SU-DHL-6 (cell line): ENCODE measurements around the gene NPAS3.

Experiments used
- H2AFZ ChIP-seq: fragments of 200-600 bp; sonication (generic); 2 replicates; pipeline ENCODE4 v1.6.1; 2014; ENCODE audit warnings: low read depth, mild to moderate bottlenecking, moderate library complexity, mixed read lengths, antibody characterized with exemption, low read length; ENCODE audit not compliant: severe bottlenecking
- H3F3A ChIP-seq: fragments of 200-600 bp; shearing (Covaris generic); 2 replicates; pipeline ENCODE4 v1.6.0; 2016; ENCODE audit warnings: antibody characterized with exemption, mild to moderate bottlenecking; ENCODE audit not compliant: insufficient read depth
- H3K27ac ChIP-seq: fragments of 200-600 bp; sonication (generic); 2 replicates; pipeline ENCODE4 v1.5.1; 2016; ENCODE audit warnings: low read depth, mild to moderate bottlenecking, low read length, moderate library complexity, mixed read lengths
- H3K27me3 ChIP-seq: fragments of 200-600 bp; sonication (generic), shearing (Covaris generic); 2 replicates; pipeline ENCODE4 v1.6.0; 2014; ENCODE audit warnings: mild to moderate bottlenecking, low read length
- H3K36me3 ChIP-seq: fragments of 200-600 bp; sonication (generic); 2 replicates; pipeline ENCODE4 v1.6.1; 2014; ENCODE audit warnings: mild to moderate bottlenecking, low read length, mixed read lengths
- H3K4me2 ChIP-seq: fragments of 300-600, 200-600 bp; shearing (Covaris generic), sonication (generic); 2 replicates; pipeline ENCODE4 v1.6.0; 2014; ENCODE audit warnings: low read length, low read depth, mild to moderate bottlenecking; ENCODE audit not compliant: poor library complexity, severe bottlenecking
- H3K4me3 ChIP-seq: fragments of 200-600 bp; sonication (generic); 2 replicates; pipeline ENCODE4 v1.5.1; 2014; ENCODE audit warnings: antibody characterized with exemption, low read length, mild to moderate bottlenecking, mixed read lengths; ENCODE audit not compliant: insufficient read depth, poor library complexity, severe bottlenecking
- H3K79me2 ChIP-seq: fragments of 200-600 bp; sonication (generic); 2 replicates; pipeline ENCODE4 v1.6.1; 2014; ENCODE audit warnings: mild to moderate bottlenecking, low read length, moderate library complexity; ENCODE audit not compliant: insufficient read depth
- H3K9ac ChIP-seq: fragments of 200-600 bp; sonication (generic); 2 replicates; pipeline ENCODE4 v1.7.0; 2014; ENCODE audit warnings: mild to moderate bottlenecking, low read length
- H3K9me2 ChIP-seq: fragments of 200-600 bp; sonication (generic); replicated peaks from 2 replicates; pipeline ENCODE4 v1.6.1; 2014; ENCODE audit warnings: low read length; ENCODE audit not compliant: insufficient read depth
- H3K9me3 ChIP-seq: fragments of 200-600 bp; sonication (generic); 2 replicates; pipeline ENCODE4 v1.6.1; 2014; ENCODE audit warnings: low read length, mixed read lengths; ENCODE audit not compliant: insufficient read depth
- H4K20me1 ChIP-seq: fragments of 200-600 bp; sonication (generic); 2 replicates; pipeline ENCODE4 v1.6.1; 2014; ENCODE audit warnings: low read depth, mild to moderate bottlenecking, antibody characterized with exemption, low read length, moderate library complexity, mixed read lengths
- CTCF ChIP-seq: fragments of 200-600 bp; sonication (generic); IDR thresholded peaks from one replicate; pipeline ENCODE4 v1.5.1; 2017; ENCODE audit warnings: antibody characterized with exemption, mild to moderate bottlenecking, low read length, moderate library complexity; ENCODE audit not compliant: insufficient read depth, poor library complexity, severe bottlenecking
- EZH2phosphoT487 ChIP-seq: fragments of 200-600 bp; sonication (generic), shearing (Covaris generic); conservative IDR thresholded peaks from 2 replicates; pipeline ENCODE4 v1.6.1; 2018; ENCODE audit warnings: mild to moderate bottlenecking, antibody characterized with exemption, low read length, moderate library complexity, mixed read lengths

Gene NPAS3

GRCh38 chr14:32932302-32932913 lies 6.3 kb upstream of the NPAS3 start:
- Histone ChIP-seq H3K4me2 (no peak overlapping the region), H3K36me3 (no peaks in the 10 kb centered on the region), H3K9ac (no peak overlapping the region), H3K79me2 (no peaks in the 10 kb centered on the region), H3K4me3 (no peak overlapping the region), H3K27me3 (no peaks in the 10 kb centered on the region), H3K27ac (no peak overlapping the region), H4K20me1 (no peaks in the 10 kb centered on the region), H3K9me3 (peaks cover 4% of the 10 kb centered on the region; the same call in 1 of the 2 replicates), H3K9me2 (no peaks in the 10 kb centered on the region), H2AFZ (no peak overlapping the region), H3F3A (no peaks in the 10 kb centered on the region)
- TF ChIP-seq CTCF, result no peak
- TF ChIP-seq EZH2phosphoT487, result no peak

DNA sequence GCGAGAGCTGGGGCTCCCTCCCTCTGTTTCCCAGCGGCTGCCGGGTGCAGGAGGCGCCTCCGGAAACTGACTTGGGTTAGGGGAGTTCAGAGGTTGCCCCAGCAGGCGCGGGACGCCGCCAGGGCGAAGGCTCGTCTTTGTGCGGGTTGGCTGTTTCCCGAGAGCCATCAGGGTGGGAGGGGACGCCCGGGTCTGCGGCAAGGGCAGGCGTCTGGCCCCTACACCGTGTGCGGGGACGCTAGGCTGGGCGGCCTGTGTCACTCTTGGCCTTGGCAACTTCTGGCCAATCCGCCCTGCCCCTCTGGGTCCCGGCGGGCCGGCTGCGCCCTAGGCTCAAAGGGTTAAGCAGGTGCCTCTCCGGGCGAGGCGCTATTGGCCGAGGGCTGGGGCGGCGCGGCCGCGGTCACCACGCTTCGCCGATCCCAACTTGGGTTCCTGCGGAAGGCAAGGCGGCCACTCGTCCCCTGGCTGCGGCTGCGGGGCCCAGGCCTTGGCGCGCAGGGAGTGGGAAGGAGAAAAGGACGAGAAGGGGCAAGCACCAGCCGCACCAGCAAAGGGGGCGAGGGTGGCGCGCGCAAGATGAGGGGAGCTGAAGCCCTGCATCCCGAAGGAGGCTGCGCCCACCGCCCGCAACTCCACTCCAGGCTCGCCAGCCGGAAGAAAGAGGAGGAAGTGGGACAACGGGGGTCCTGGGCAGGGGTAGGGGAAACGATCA lies 5.6 kb upstream of the NPAS3 start:
- no peaks in the 10 kb centered on the region for H3K79me2 ChIP-seq
- H3F3A ChIP-seq, result no peaks in the 10 kb centered on the region
- H3K27me3 ChIP-seq, result no peaks in the 10 kb centered on the region
- H3K4me3 ChIP-seq, result no peak overlapping the region
- no peaks in the 10 kb centered on the region for H3K9me2 ChIP-seq
- H2AFZ ChIP-seq, result no peak overlapping the region
- no peaks in the 10 kb centered on the region for H3K36me3 ChIP-seq
- H3K27ac ChIP-seq, result no peak overlapping the region
- H3K9ac ChIP-seq, result no peak overlapping the region
- no peak overlapping the region for H3K4me2 ChIP-seq
- H4K20me1 ChIP-seq, result no peaks in the 10 kb centered on the region
- TF ChIP-seq EZH2phosphoT487, result no peak
- TF ChIP-seq CTCF, result no peak
- peaks cover 4% of the 10 kb centered on the region; the same call in 1 of the 2 replicates for H3K9me3 ChIP-seq

DNA sequence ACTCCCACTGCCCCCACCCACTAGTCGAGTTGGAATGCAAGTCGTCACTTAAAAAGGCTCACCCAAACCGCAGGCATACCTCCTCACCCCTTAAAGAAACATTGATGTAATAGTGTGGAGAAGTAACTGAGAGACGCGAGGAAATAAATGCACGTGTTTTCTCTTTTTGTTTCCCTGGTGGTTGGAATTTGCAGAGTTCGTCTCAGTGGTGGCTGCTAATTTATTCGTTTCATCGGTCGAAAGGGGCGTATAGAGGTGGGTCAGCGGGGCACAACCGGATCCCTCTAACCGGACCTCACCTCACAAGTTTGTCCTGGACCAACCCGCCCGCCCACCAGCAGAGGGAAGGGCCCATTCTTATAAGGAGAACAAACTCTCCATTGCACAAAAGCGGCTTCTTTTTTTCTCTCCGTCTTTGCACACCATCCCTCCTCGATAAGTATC lies 5.0 kb upstream of the NPAS3 start:
- Histone ChIP-seq H3K4me3 (no peak overlapping the region), H3K79me2 (no peaks in the 10 kb centered on the region), H2AFZ (no peak overlapping the region), H3K9me3 (peaks cover 4% of the 10 kb centered on the region; the same call in 1 of the 2 replicates), H3F3A (no peaks in the 10 kb centered on the region), H3K27me3 (no peaks in the 10 kb centered on the region), H3K36me3 (no peaks in the 10 kb centered on the region), H4K20me1 (no peaks in the 10 kb centered on the region), H3K9ac (no peak overlapping the region), H3K9me2 (no peaks in the 10 kb centered on the region), H3K4me2 (no peak overlapping the region), H3K27ac (no peak overlapping the region)
- TF ChIP-seq CTCF (no peak), EZH2phosphoT487 (no peak)
